GM06990 (cell line): Measurements from ENCODE around the gene OR5L2.
"Not testable (repeated sequence)": the region's sequence is repeated elsewhere in the genome, so short reads cannot be mapped to it uniquely, and the experiment has no call there.

ENCODE experiments used
- DNase-seq: peaks from one replicate; pipeline ENCODE4 v3.0.0-alpha.2; 2011; ENCODE audit not compliant: insufficient read length; ENCODE audit errors: extremely low read depth
- H3K27me3 ChIP-seq: replicated peaks from 2 replicates; pipeline ENCODE4 v1.6.0; 2011; ENCODE audit warnings: low read length; ENCODE audit not compliant: control insufficient read depth, insufficient read depth
- H3K36me3 ChIP-seq: 2 replicates; pipeline ENCODE4 v1.5.1; 2011; ENCODE audit warnings: low read length; ENCODE audit not compliant: control insufficient read depth, insufficient read depth
- H3K4me3 ChIP-seq: replicated peaks from 2 replicates; pipeline ENCODE4 v1.5.1; 2011; ENCODE audit warnings: low read depth, mild to moderate bottlenecking, control low read depth, low read length
- TF ChIP-seq, protein P1 (sequence below): IDR thresholded peaks from 2 replicates; pipeline ENCODE4 v1.5.1; 2011; ENCODE audit warnings: low read length, control low read depth, mild to moderate bottlenecking, inconsistent platforms; ENCODE audit not compliant: insufficient read depth, poor library complexity, severe bottlenecking

Gene OR5L2

GRCh38 chr11:55819330-55819729, 7.7 kb upstream of the OR5L2 start, which contains the start of gene OR5D18:
TSS of gene OR5D18 (plus strand) at chr11:55819630. CDS start at chr11:55819630, 0 bp downstream.
- TF ChIP-seq, protein P1, sequence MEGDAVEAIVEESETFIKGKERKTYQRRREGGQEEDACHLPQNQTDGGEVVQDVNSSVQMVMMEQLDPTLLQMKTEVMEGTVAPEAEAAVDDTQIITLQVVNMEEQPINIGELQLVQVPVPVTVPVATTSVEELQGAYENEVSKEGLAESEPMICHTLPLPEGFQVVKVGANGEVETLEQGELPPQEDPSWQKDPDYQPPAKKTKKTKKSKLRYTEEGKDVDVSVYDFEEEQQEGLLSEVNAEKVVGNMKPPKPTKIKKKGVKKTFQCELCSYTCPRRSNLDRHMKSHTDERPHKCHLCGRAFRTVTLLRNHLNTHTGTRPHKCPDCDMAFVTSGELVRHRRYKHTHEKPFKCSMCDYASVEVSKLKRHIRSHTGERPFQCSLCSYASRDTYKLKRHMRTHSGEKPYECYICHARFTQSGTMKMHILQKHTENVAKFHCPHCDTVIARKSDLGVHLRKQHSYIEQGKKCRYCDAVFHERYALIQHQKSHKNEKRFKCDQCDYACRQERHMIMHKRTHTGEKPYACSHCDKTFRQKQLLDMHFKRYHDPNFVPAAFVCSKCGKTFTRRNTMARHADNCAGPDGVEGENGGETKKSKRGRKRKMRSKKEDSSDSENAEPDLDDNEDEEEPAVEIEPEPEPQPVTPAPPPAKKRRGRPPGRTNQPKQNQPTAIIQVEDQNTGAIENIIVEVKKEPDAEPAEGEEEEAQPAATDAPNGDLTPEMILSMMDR = no peak
- Histone ChIP-seq H3K4me3 (no peak within 1 kb of the TSS), H3K36me3 (no peaks in the 10 kb centered on the region), H3K27me3 (no peaks in the 10 kb centered on the region)
- DNase-seq = no peak

DNA sequence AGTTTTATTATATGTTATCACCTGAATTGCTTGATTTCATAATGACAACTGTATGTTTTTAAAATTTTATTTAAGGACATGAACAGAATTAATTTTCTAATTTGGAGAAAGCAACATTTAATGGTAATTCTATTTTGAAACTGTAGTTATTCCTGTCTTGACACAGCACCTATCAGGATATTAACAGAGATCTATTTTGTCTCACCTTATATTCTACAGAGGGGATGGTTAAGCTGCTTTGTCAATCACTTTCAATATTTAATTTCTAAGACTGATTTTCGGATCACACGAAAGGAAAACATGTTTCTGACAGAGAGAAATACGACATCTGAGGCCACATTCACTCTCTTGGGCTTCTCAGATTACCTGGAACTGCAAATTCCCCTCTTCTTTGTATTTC, 11.4 kb downstream of the OR5L2 start, which contains the start of gene OR5D16:
OR5D16 (plus strand) TSS at position 301 of the 400 bp plus-strand sequence; CDS start at position 301, 0 bp downstream.
- no peak for DNase-seq
- TF ChIP-seq, protein P1 = no peak
- no peaks in the 10 kb centered on the region for H3K27me3 ChIP-seq
- H3K4me3 ChIP-seq = no peak within 1 kb of the TSS
- no peaks in the 10 kb centered on the region for H3K36me3 ChIP-seq

DNA sequence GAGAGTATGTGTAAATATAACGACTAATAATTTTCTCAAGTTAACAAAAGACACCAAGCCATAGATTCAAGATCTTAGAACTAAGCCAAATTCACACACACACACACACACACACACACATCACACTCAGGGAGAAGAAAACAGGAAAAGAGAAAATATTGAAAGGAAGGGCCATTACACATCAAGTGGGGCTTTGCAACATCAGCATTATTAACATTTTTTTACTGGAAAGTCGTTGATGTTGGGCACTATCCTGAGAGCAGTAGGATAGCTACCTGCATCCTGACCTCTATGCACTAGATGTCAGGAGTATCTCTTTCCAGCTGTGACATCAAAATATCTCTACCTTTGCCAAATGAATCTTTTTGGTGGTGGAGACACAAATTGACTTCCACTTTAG, 20.4 kb downstream of the OR5L2 start:
- H3K4me3 ChIP-seq = no peak overlapping the region
- H3K36me3 ChIP-seq = no peaks in the 10 kb centered on the region
- no peaks in the 10 kb centered on the region for H3K27me3 ChIP-seq
- TF ChIP-seq, protein P1 = no peak
- no peak for DNase-seq

- DNase-seq = no peak
- H3K4me3 ChIP-seq = no peak overlapping the region
- H3K36me3 ChIP-seq = no peaks in the 10 kb centered on the region
- H3K27me3 ChIP-seq = no peaks in the 10 kb centered on the region
- TF ChIP-seq, protein P1 = no peak
These were observed 22.0 kb downstream of the OR5L2 start for GRCh38 chr11:55849037-55849436.

GRCh38 chr11:55852141-55852540, 25.1 kb downstream of the OR5L2 start:
- TF ChIP-seq, protein P1 = no peak
- H3K36me3 ChIP-seq = no peaks in the 10 kb centered on the region
- H3K27me3 ChIP-seq = no peaks in the 10 kb centered on the region
- no peak overlapping the region for H3K4me3 ChIP-seq
- DNase-seq = no peak

DNA sequence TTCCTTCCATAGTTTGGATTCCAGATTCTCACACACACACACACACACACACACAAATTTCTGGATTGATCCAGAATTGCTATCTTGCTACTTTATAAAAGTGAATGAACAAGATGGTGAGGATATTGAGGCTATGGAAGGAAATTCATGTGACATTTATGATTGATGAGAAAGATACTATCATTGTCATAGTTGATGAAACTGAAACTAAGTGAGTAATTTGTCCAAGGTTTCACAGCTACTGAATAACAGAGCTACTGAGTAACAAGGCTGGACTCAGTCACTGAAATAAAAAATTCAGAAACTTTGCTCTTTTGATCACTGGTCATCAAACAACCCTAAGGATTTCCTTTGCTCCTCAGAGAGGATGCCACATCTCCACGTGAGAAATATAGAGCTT, 27.7 kb downstream of the OR5L2 start:
- no peaks in the 10 kb centered on the region for H3K27me3 ChIP-seq
- TF ChIP-seq, protein P1 = no peak
- H3K36me3 ChIP-seq = no peaks in the 10 kb centered on the region
- DNase-seq = no peak
- no peak overlapping the region for H3K4me3 ChIP-seq

- not testable (repeated sequence) for H3K27me3 ChIP-seq, H3K36me3 ChIP-seq, H3K4me3 ChIP-seq, DNase-seq
These were observed 40.3 kb downstream of the OR5L2 start for GRCh38 chr11:55867354-55867753.

DNA sequence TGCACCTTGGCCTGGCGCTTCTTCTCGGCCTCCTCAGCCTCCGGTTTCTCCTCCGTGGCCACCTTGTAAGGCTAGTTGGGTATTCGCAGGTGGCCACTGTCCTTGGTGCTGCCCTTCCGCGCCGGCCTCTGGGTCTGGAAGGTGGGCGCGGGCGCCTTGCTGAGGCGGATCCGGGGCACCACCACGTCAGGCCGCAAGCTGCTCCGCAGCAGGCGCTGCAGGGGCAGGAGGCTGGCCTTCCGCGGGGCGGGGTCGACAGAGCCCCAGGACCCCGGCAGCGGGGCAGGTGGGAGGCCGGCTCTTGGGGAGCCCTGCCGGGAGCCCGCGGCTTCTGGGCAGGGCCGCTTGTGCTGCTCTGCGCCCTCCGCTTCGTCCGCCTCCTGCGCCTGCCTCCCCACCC, 45.7 kb downstream of the OR5L2 start:
- not testable (repeated sequence) for DNase-seq, H3K27me3 ChIP-seq, H3K36me3 ChIP-seq, H3K4me3 ChIP-seq

GRCh38 chr11:55873146-55873545, 46.1 kb downstream of the OR5L2 start:
- not testable (repeated sequence) for DNase-seq, H3K27me3 ChIP-seq, H3K4me3 ChIP-seq, H3K36me3 ChIP-seq
